ENCODE measurements around the gene GRM4. TPM values are rescaled to one million over a fixed set of nuclear protein-coding genes. Genes with fewer than 3 reads are reported as not detected.

Gene GRM4
- total and polyA plus RNA-seq, 4 donors, result not detected

DNA sequence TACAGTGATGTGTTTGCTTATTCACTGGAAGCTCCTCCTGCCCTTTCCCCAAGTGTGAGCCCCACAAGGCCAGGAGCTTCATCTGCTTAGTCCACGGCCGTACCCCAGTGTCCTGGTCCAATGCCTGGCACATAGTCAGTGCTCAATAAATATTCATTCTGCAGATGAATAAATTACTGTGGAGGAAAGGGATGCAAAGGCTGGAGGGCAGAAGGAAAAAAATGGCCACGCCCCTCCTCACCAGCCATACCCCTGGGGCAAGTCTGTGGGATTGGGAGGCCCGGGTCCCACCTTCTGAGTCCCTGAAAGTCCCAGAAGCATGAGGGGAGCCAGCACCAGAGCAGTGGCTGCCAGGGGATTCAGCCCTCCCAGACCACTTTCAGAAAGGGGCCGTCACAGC, 65.5 kb downstream of the GRM4 start:
- Histone ChIP-seq H3K4me3 (ENCODE audit: low read depth in 1 of 3, low read length in 3 of 3) (no peak overlapping the region), H3K27ac (ENCODE audit: low read depth in 1 of 2, low read length in 2 of 2) (no peak overlapping the region), H3K27me3 (ENCODE audit: control insufficient read depth in 4 of 4, insufficient read depth in 4 of 4, low read length in 3 of 4) (no peaks in the 10 kb centered on the region), H3K9me3 (ENCODE audit: control insufficient read depth in 4 of 4, low read length in 3 of 4) (no peaks in the 10 kb centered on the region), H3K9ac (ENCODE audit: low read depth in 1 of 2, low read length in 2 of 2) (no peak overlapping the region), H3K36me3 (ENCODE audit: control insufficient read depth in 4 of 4, insufficient read depth in 3 of 4, low read depth in 1 of 4, low read length in 3 of 4) (no peaks in the 10 kb centered on the region), H3K4me1 (ENCODE audit: control insufficient read depth in 4 of 4, insufficient read depth in 4 of 4, low read length in 3 of 4) (no peaks in the 10 kb centered on the region)
- 91% methylated on average over 5 of the region's 5 CpGs for WGBS
- TF ChIP-seq RXRA (IDR thresholded peaks at IDR 0.05), result no peak
- no peak for TF ChIP-seq GABPA (IDR thresholded peaks at IDR 0.05 in 1 of 2, conservative IDR thresholded peaks at IDR 0.05 in 1 of 2)
- TF ChIP-seq HNF4A (conservative IDR thresholded peaks at IDR 0.05), result no peak
- no peak for DNase-seq (ENCODE audit: low spot score)

- no peaks in the 10 kb centered on the region for H3K36me3 ChIP-seq (ENCODE audit: control insufficient read depth in 4 of 4, insufficient read depth in 3 of 4, low read depth in 1 of 4, low read length in 3 of 4)
- no peak overlapping the region for H3K4me3 ChIP-seq (ENCODE audit: low read depth in 1 of 3, low read length in 3 of 3)
- no peak overlapping the region for H3K9ac ChIP-seq (ENCODE audit: low read depth in 1 of 2, low read length in 2 of 2)
- no peaks in the 10 kb centered on the region for H3K4me1 ChIP-seq (ENCODE audit: control insufficient read depth in 4 of 4, insufficient read depth in 4 of 4, low read length in 3 of 4)
- H3K27ac ChIP-seq (ENCODE audit: low read depth in 1 of 2, low read length in 2 of 2), result no peak overlapping the region
- no peaks in the 10 kb centered on the region for H3K9me3 ChIP-seq (ENCODE audit: control insufficient read depth in 4 of 4, low read length in 3 of 4)
- TF ChIP-seq EGR1 (IDR thresholded peaks at IDR 0.05; ENCODE audit: low read depth in 2 of 2) (no peak), FOXA2 (IDR thresholded peaks at IDR 0.05) (no peak), NR2F2 (IDR thresholded peaks at IDR 0.05) (no peak)
- no peaks in the 10 kb centered on the region for H3K27me3 ChIP-seq (ENCODE audit: control insufficient read depth in 4 of 4, insufficient read depth in 4 of 4, low read length in 3 of 4)
- no peak for DNase-seq (ENCODE audit: low spot score)
- WGBS, result 77% methylated on average over 8 of the region's 8 CpGs
These were observed 66.0 kb downstream of the GRM4 start for GRCh38 chr6:34079899-34080298.

DNA sequence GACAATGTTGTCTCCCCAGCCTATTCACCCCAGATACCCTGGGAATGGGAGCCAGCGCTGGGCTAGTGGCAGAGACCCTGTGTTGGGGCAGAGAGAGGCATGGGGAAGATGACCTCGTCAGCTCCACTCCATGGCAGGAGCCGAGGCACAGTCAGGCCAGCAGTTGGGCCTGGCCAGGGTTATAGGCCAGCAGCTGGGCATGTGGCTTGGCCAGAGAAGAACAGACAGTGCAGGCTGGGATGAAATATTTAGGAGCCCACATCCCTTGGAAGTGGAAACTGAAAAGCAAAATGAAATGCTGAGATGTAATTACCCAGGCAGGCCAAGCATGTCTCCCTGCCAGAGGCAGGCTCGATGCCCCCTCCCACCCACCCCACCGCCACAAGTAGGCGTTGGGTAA, 70.0 kb downstream of the GRM4 start:
- H3K27me3 ChIP-seq (ENCODE audit: control insufficient read depth in 4 of 4, insufficient read depth in 4 of 4, low read length in 3 of 4), result no peaks in the 10 kb centered on the region
- no peak overlapping the region for H3K4me3 ChIP-seq (ENCODE audit: low read depth in 1 of 3, low read length in 3 of 3)
- H3K9ac ChIP-seq (ENCODE audit: low read depth in 1 of 2, low read length in 2 of 2), result no peak overlapping the region
- no peak for TF ChIP-seq RXRA (IDR thresholded peaks at IDR 0.05)
- no peak for TF ChIP-seq HNF4A (conservative IDR thresholded peaks at IDR 0.05)
- no peak for TF ChIP-seq FOXA1 (IDR thresholded peaks at IDR 0.05)
- TF ChIP-seq FOXA2 (IDR thresholded peaks at IDR 0.05), result no peak
- no peak for TF ChIP-seq REST (IDR thresholded peaks at IDR 0.05)
- TF ChIP-seq, protein P1, sequence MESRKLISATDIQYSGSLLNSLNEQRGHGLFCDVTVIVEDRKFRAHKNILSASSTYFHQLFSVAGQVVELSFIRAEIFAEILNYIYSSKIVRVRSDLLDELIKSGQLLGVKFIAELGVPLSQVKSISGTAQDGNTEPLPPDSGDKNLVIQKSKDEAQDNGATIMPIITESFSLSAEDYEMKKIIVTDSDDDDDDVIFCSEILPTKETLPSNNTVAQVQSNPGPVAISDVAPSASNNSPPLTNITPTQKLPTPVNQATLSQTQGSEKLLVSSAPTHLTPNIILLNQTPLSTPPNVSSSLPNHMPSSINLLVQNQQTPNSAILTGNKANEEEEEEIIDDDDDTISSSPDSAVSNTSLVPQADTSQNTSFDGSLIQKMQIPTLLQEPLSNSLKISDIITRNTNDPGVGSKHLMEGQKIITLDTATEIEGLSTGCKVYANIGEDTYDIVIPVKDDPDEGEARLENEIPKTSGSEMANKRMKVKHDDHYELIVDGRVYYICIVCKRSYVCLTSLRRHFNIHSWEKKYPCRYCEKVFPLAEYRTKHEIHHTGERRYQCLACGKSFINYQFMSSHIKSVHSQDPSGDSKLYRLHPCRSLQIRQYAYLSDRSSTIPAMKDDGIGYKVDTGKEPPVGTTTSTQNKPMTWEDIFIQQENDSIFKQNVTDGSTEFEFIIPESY (IDR thresholded peaks at IDR 0.05), result no peak
- no peak for TF ChIP-seq JUND (IDR thresholded peaks at IDR 0.05)
- TF ChIP-seq NR2F2 (IDR thresholded peaks at IDR 0.05), result no peak
- no peak for TF ChIP-seq GABPA (IDR thresholded peaks at IDR 0.05 in 1 of 2, conservative IDR thresholded peaks at IDR 0.05 in 1 of 2)
- TF ChIP-seq, protein P2, sequence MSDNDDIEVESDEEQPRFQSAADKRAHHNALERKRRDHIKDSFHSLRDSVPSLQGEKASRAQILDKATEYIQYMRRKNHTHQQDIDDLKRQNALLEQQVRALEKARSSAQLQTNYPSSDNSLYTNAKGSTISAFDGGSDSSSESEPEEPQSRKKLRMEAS (IDR thresholded peaks at IDR 0.05), result no peak
- no peak for TF ChIP-seq HNF4G (IDR thresholded peaks at IDR 0.05)
- TF ChIP-seq EGR1 (IDR thresholded peaks at IDR 0.05; ENCODE audit: low read depth in 2 of 2), result no peak
- no peak for TF ChIP-seq TAF1 (conservative IDR thresholded peaks at IDR 0.05)
- no peak for TF ChIP-seq YY1 (IDR thresholded peaks at IDR 0.05)
- no peak for TF ChIP-seq SP1 (IDR thresholded peaks at IDR 0.05)
- no peak overlapping the region for H3K27ac ChIP-seq (ENCODE audit: low read depth in 1 of 2, low read length in 2 of 2)
- no peak for DNase-seq (ENCODE audit: low spot score)
- no peaks in the 10 kb centered on the region for H3K36me3 ChIP-seq (ENCODE audit: control insufficient read depth in 4 of 4, insufficient read depth in 3 of 4, low read depth in 1 of 4, low read length in 3 of 4)
- H3K4me1 ChIP-seq (ENCODE audit: control insufficient read depth in 4 of 4, insufficient read depth in 4 of 4, low read length in 3 of 4), result no peaks in the 10 kb centered on the region
- 91% methylated on average over 6 of the region's 6 CpGs for WGBS
- H3K9me3 ChIP-seq (ENCODE audit: control insufficient read depth in 4 of 4, low read length in 3 of 4), result no peaks in the 10 kb centered on the region
